SIG-M5 (cell line): ENCODE results near the gene RPL21.
"Not testable (repeated sequence)": the region's sequence is repeated elsewhere in the genome, so short reads cannot be mapped to it uniquely, and the experiment has no call there.

Experiments used
- DNase-seq: peaks from one replicate; lab custom pipeline; 2025; lab: John Stamatoyannopoulos, UW

The RPL21 gene

GRCh38 chr13:27289011-27289665 is 37.8 kb downstream of the RPL21 start:
- DNase-seq: no peak

- DNase-seq: no peak
Observed at GRCh38 chr13:27290715-27291114, 39.4 kb downstream of the RPL21 start.

GRCh38 chr13:27291967-27292366 is 40.6 kb downstream of the RPL21 start:
- not testable (repeated sequence) for DNase-seq

- no peak for DNase-seq
Observed at GRCh38 chr13:27293076-27293691, 41.8 kb downstream of the RPL21 start.

- DNase-seq: no peak
Observed at GRCh38 chr13:27293873-27294515, 42.6 kb downstream of the RPL21 start.

- DNase-seq: no peak
Observed at GRCh38 chr13:27295096-27295495, 43.7 kb downstream of the RPL21 start.

GRCh38 chr13:27295660-27296059 is 44.3 kb downstream of the RPL21 start:
- DNase-seq: no peak

- no peak for DNase-seq
Observed at GRCh38 chr13:27296496-27296895, 45.1 kb downstream of the RPL21 start.

- no peak for DNase-seq
Observed at GRCh38 chr13:27298849-27299248, 47.5 kb downstream of the RPL21 start.

- DNase-seq: not testable (repeated sequence)
Observed at GRCh38 chr13:27300406-27300805, 49.0 kb downstream of the RPL21 start.

GRCh38 chr13:27300941-27301586 is 49.7 kb downstream of the RPL21 start:
- no peak for DNase-seq

- DNase-seq: no peak
Observed at GRCh38 chr13:27302643-27303262, 51.4 kb downstream of the RPL21 start.

- no peak for DNase-seq
Observed at GRCh38 chr13:27304099-27304498, 52.7 kb downstream of the RPL21 start.

- no peak for DNase-seq
Observed at GRCh38 chr13:27304611-27305010, 53.3 kb downstream of the RPL21 start.
